Cardiac muscle cell (in vitro differentiated cells and primary cell): ENCODE data around the gene ERBB2. TPM values are rescaled to one million over a fixed set of nuclear protein-coding genes. Genes with fewer than 3 reads are reported as not detected.

Experiments used
- DNase-seq, 2 donors: peaks; one replicate each; pipeline versions ENCODE4 v3.0.0 to v3.0.0-alpha.2; 2010 to 2017; ENCODE audit warnings: low read depth in 1 of 2, low spot score in 1 of 2
- H3K27ac ChIP-seq: fragments of 200-600 bp; sonication (generic); 2 replicates; pipeline ENCODE4 v1.5.1; 2016
- H3K27me3 ChIP-seq: fragments of 200-600 bp; sonication (generic); 2 replicates; pipeline ENCODE4 v1.6.0; 2016; ENCODE audit warnings: control low read depth
- H3K36me3 ChIP-seq: fragments of 200-600 bp; sonication (generic); 2 replicates; pipeline ENCODE4 v1.5.1; 2016; ENCODE audit warnings: control low read depth
- H3K4me1 ChIP-seq: fragments of 200-600 bp; sonication (generic); 2 replicates; pipeline ENCODE4 v1.8.1; 2017; ENCODE audit warnings: low read depth, mild to moderate bottlenecking, mixed run types
- H3K4me3 ChIP-seq: fragments of 200-600 bp; sonication (generic); 2 replicates; pipeline ENCODE4 v1.5.1; 2016; ENCODE audit warnings: mild to moderate bottlenecking
- H3K9me3 ChIP-seq: fragments of 200-600 bp; sonication (generic); 2 replicates; pipeline ENCODE4 v1.5.1; 2017; ENCODE audit warnings: low read depth, mild to moderate bottlenecking, control low read depth
- polyA plus RNA-seq: library from polyadenylated mRNA; unstranded; fragments of >200 nt; fragmentation: Nextera tagmentation; extraction: Ambion mirVana; gene quantifications from 2 replicates; pipeline ENCODE4 v1.2.1, GENCODE V29; 2016
- total RNA-seq: library from RNA; depleted of rRNA; stranded (reverse); fragments of >200 nt; gene quantifications from 2 replicates; pipeline ENCODE4 v1.2.3, GENCODE V29; 2016
- TF ChIP-seq, protein P1 (sequence below): IDR thresholded peaks from 2 replicates; pipeline ENCODE4 v1.5.1; 2012; ENCODE audit warnings: low read depth, mild to moderate bottlenecking, low read length

The ERBB2 gene
- total and polyA plus RNA-seq, 2 experiments from 2014 or later: 194 to 310 TPM

DNA sequence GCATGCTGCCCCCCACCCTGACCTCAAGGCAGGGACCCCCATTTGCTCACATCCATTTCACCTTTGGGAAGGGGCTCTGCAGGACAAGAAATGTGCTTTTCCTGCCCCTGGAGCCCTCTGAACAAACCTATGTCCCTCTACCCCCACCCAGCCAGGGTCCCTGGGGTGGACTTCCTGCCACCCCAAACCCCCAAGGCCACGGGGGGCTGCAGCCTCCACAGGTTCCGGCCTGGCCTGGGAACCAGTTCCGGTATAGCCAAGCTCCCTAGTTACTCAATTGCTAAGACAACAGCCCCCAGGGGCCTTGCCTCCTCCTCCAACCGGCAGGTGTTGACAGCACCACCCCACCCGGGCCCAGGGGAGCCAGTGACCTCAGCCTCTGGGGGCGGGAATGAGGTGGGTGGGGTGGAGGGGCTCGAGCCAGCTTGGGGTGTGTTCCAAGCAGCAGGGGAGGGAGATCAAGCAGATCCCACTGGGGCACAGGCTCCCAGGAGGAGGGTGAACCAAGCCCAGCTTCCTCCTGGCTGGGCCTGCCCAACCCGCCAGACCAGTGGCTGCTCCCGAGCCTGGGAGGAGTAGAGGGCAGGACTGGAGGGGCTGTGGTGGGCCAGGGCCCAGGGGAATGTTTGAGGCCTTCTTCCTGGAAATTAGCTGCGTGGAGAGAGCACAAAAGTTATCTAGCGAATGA, 25.0 kb upstream of the ERBB2 start:
- no peaks in the 10 kb centered on the region for H3K9me3 ChIP-seq
- H3K4me1 ChIP-seq: peaks cover 54% of the 10 kb centered on the region
- H3K27me3 ChIP-seq: no peaks in the 10 kb centered on the region
- no peak overlapping the region for H3K4me3 ChIP-seq
- H3K36me3 ChIP-seq: no peaks in the 10 kb centered on the region
- H3K27ac ChIP-seq: peak overlapping the region; percentile 98
- DNase-seq: peak; percentile 62 to 81
- TF ChIP-seq, protein P1, sequence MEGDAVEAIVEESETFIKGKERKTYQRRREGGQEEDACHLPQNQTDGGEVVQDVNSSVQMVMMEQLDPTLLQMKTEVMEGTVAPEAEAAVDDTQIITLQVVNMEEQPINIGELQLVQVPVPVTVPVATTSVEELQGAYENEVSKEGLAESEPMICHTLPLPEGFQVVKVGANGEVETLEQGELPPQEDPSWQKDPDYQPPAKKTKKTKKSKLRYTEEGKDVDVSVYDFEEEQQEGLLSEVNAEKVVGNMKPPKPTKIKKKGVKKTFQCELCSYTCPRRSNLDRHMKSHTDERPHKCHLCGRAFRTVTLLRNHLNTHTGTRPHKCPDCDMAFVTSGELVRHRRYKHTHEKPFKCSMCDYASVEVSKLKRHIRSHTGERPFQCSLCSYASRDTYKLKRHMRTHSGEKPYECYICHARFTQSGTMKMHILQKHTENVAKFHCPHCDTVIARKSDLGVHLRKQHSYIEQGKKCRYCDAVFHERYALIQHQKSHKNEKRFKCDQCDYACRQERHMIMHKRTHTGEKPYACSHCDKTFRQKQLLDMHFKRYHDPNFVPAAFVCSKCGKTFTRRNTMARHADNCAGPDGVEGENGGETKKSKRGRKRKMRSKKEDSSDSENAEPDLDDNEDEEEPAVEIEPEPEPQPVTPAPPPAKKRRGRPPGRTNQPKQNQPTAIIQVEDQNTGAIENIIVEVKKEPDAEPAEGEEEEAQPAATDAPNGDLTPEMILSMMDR: no peak

DNA sequence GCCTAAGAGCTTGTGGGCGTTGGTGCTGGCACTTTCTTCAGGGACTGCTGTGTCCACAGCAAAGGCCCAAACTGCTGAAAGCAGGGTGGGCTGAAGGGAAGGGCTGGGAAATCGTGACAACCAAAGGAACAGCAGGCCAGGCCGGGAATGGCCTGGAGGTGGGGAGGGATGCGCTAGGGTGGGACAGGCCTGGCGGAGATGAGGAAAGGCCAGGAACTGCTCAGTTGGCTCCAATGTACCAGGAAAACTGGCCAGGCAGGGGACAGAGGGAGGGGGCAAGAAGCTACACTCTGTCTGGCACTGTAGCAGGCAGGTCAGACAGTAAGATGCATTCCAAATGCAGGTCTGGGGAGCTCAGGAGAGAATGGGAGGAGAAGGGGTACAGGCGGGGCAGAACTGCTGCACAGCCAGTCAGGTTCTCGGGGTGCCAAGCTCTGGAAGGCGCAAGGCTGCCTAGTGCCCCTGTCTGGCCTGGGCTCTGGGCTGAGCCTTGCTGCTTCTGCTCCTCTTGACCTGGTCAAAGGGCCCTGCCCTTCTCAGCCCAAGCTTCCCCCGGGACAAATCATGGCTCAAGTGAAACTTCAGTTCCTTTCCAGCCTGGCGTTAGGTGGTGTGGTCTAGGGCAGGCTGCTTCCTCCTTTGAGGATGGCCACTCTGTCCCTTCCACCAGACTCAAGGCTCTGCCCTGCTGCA, 24.3 kb upstream of the ERBB2 start:
- no peaks in the 10 kb centered on the region for H3K27me3 ChIP-seq
- peaks cover 57% of the 10 kb centered on the region for H3K4me1 ChIP-seq
- TF ChIP-seq, protein P1: no peak
- no peak overlapping the region for H3K4me3 ChIP-seq
- no peaks in the 10 kb centered on the region for H3K36me3 ChIP-seq
- DNase-seq: no peak
- H3K27ac ChIP-seq: peak overlapping the region; percentile 98
- H3K9me3 ChIP-seq: no peaks in the 10 kb centered on the region

DNA sequence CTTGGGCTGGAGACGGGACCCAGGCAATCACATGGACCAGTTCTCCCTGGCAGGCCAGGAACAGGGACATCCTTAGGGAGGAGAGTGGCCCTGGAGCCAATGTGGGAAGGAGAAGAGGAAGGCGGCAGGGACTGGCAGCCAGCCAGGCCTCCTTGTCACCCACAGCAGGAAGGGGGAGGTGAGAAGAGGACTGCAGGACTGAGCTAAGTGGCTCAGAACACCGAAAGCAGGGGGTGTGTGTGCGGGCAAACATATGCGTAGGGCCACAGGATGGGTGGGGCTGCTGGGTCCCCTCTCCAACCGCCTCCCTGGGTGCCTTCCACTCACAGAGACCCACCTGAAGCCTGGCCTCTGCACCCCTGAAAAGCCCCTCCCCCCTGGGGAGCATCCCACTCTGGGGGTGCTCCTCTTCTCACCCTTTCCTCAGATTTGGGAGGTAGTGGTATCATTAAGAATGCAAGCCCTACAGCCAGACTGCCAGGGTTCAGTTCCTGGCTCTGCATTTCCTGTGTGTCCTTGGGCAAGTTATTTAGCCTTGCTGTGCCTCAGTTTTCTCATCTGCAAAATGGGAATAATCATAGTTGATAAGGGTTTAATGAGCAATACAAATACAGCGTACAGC, 23.6 kb upstream of the ERBB2 start:
- Histone ChIP-seq H3K27me3 (no peaks in the 10 kb centered on the region), H3K9me3 (no peaks in the 10 kb centered on the region), H3K4me3 (no peak overlapping the region), H3K36me3 (no peaks in the 10 kb centered on the region), H3K4me1 (peaks cover 57% of the 10 kb centered on the region), H3K27ac (peak overlapping the region; percentile 98)
- peak; percentile 27 to 88 for DNase-seq
- TF ChIP-seq, protein P1: no peak

DNA sequence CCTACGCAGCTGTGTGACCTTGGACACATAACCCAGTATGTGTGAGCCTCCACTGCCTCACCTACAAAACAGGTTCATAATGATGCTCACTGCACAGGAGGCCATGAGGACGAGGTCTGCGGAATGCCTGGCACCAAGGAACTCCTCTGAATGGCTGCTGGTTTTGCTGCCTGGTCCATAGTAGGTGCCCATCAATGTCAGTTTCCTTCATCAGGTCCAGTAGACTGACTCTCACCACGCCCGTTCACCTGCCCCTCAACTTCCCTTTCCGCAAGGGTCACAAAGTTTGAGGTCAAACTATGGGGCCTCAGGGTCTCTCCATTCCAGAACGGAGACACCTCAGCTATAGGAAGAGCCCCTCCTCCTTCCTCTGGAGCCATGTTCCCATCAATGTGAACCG, 22.8 kb upstream of the ERBB2 start:
- Histone ChIP-seq H3K27me3 (no peaks in the 10 kb centered on the region), H3K9me3 (no peaks in the 10 kb centered on the region), H3K36me3 (no peaks in the 10 kb centered on the region), H3K27ac (peak overlapping the region; percentile 98), H3K4me1 (peaks cover 57% of the 10 kb centered on the region), H3K4me3 (no peak overlapping the region)
- TF ChIP-seq, protein P1: no peak
- no peak for DNase-seq

DNA sequence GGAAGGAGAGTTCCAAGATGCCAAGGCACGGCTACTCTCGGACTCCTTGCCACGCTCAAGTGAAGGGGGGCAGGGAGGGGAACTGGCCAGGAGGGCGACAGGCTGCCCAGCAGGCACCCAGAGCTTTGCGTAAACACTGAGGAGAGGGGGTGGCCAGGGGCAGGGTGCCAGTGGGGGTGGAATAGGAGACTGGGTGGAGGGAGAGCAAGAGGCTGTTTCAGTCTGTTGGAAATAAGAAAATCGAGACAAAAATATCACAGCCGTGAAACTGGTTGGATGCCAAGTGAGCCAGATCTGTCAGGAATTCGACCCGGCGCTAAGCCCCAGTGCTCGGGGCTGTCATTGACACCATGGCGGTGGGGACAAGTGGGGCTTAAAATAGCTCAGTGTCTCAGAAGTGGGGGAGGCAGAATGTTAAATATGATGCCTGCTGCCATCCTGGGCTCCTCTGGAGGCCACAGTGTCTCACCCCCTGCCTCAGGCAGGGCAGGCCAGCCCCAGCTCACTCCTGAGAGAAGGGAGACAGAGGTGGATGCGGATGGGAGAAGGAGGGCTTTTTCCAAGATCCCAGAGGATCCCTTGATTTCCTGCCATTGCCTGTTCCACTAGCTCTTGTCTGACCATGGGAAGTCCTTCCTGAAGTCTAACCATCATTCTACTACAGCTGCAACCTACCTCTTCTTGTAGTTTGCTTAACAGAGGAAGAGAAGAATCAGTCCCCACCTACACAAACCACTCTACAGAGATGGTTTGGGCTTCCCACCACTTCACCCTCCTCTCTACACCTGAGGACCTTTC, 22.1 kb upstream of the ERBB2 start:
- no peaks in the 10 kb centered on the region for H3K27me3 ChIP-seq
- DNase-seq: peak in 1 of 2 donors; percentile 95
- H3K9me3 ChIP-seq: no peaks in the 10 kb centered on the region
- H3K4me1 ChIP-seq: peaks cover 57% of the 10 kb centered on the region
- TF ChIP-seq, protein P1: no peak
- no peaks in the 10 kb centered on the region for H3K36me3 ChIP-seq
- H3K27ac ChIP-seq: peak overlapping the region; percentile 98
- H3K4me3 ChIP-seq: no peak overlapping the region
